Measurements from ENCODE around the gene OR2T4.

Gene OR2T4

DNA sequence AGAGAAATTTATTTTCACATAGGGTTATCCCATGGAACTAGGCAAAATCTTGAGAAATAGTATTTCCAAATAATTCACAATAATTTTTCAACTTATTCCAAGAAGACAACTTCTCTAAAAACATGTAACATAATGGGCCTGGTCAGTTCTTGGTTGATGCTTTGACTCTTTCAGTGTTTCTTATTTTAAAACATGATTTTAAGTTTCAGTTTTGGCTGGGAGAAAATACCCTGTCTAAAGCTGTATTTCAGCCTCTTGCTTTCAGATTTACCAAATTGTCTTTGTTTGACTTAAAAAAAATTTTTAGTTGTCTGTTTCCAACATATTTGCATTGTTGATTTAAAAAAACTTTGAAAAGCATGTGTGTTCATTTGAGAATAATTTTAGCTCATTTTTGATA lies 5.1 kb downstream of the OR2T4 start:
- Histone ChIP-seq H3K27me3 (ENCODE audit: insufficient read depth, poor library complexity, severe bottlenecking) (no peaks in the 10 kb centered on the region), H3K4me3 (replicated peaks; ENCODE audit: insufficient read depth, low read length) (no peak overlapping the region), H3K27ac (replicated peaks) (no peak overlapping the region)
- DNase-seq (ENCODE audit: low read depth in 1 of 2, low spot score in 1 of 2), result no peak
- no peak for TF ChIP-seq CTCF (IDR thresholded peaks at IDR 0.05; ENCODE audit: insufficient read depth, low read length)
- TF ChIP-seq, protein P1, sequence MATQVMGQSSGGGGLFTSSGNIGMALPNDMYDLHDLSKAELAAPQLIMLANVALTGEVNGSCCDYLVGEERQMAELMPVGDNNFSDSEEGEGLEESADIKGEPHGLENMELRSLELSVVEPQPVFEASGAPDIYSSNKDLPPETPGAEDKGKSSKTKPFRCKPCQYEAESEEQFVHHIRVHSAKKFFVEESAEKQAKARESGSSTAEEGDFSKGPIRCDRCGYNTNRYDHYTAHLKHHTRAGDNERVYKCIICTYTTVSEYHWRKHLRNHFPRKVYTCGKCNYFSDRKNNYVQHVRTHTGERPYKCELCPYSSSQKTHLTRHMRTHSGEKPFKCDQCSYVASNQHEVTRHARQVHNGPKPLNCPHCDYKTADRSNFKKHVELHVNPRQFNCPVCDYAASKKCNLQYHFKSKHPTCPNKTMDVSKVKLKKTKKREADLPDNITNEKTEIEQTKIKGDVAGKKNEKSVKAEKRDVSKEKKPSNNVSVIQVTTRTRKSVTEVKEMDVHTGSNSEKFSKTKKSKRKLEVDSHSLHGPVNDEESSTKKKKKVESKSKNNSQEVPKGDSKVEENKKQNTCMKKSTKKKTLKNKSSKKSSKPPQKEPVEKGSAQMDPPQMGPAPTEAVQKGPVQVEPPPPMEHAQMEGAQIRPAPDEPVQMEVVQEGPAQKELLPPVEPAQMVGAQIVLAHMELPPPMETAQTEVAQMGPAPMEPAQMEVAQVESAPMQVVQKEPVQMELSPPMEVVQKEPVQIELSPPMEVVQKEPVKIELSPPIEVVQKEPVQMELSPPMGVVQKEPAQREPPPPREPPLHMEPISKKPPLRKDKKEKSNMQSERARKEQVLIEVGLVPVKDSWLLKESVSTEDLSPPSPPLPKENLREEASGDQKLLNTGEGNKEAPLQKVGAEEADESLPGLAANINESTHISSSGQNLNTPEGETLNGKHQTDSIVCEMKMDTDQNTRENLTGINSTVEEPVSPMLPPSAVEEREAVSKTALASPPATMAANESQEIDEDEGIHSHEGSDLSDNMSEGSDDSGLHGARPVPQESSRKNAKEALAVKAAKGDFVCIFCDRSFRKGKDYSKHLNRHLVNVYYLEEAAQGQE (IDR thresholded peaks at IDR 0.05; ENCODE audit: insufficient replicate concordance, low read depth), result no peak
- TF ChIP-seq SPI1 (IDR thresholded peaks at IDR 0.05; ENCODE audit: borderline replicate concordance, low read depth), result no peak
- TF ChIP-seq POLR2AphosphoS5 (IDR thresholded peaks at IDR 0.05; ENCODE audit: low read depth), result no peak
- no peak for TF ChIP-seq GABPA (IDR thresholded peaks at IDR 0.05; ENCODE audit: low read depth)

GRCh38 chr1:248372394-248372793 lies 10.9 kb downstream of the OR2T4 start:
- no peak for TF ChIP-seq SPI1 (IDR thresholded peaks at IDR 0.05; ENCODE audit: borderline replicate concordance, low read depth)
- Histone ChIP-seq H3K27ac (replicated peaks) (no peak overlapping the region), H3K4me3 (replicated peaks; ENCODE audit: insufficient read depth, low read length) (no peak overlapping the region), H3K27me3 (ENCODE audit: insufficient read depth, poor library complexity, severe bottlenecking) (no peaks in the 10 kb centered on the region)
- DNase-seq (ENCODE audit: low read depth in 1 of 2, low spot score in 1 of 2), result no peak

- no peak overlapping the region for H3K4me3 ChIP-seq (replicated peaks; ENCODE audit: insufficient read depth, low read length)
- no peak for DNase-seq (ENCODE audit: low read depth in 1 of 2, low spot score in 1 of 2)
- TF ChIP-seq POLR2AphosphoS5 (IDR thresholded peaks at IDR 0.05; ENCODE audit: low read depth) (no peak), SPI1 (IDR thresholded peaks at IDR 0.05; ENCODE audit: borderline replicate concordance, low read depth) (no peak), CTCF (IDR thresholded peaks at IDR 0.05; ENCODE audit: insufficient read depth, low read length) (no peak), GABPA (IDR thresholded peaks at IDR 0.05; ENCODE audit: low read depth) (no peak)
- TF ChIP-seq, protein P1 (IDR thresholded peaks at IDR 0.05; ENCODE audit: insufficient replicate concordance, low read depth), result no peak
These were observed 12.3 kb downstream of the OR2T4 start for GRCh38 chr1:248373761-248374160.

GRCh38 chr1:248375446-248375845 lies 14.0 kb downstream of the OR2T4 start, which contains the start of gene OR2T6:
TSS of gene OR2T6 (plus strand) at chr1:248375746. CDS start at chr1:248387609, 11,863 bp downstream.
- no peak for DNase-seq (ENCODE audit: low read depth in 1 of 2, low spot score in 1 of 2)
- no peak within 1 kb of the TSS for H3K4me3 ChIP-seq (replicated peaks; ENCODE audit: insufficient read depth, low read length)
- no peak within 1 kb of the TSS for H3K27ac ChIP-seq (replicated peaks)
- no peaks in the 10 kb centered on the region for H3K27me3 ChIP-seq (ENCODE audit: insufficient read depth, poor library complexity, severe bottlenecking)
- no peak for TF ChIP-seq GABPA (IDR thresholded peaks at IDR 0.05; ENCODE audit: low read depth)
- no peak for TF ChIP-seq CTCF (IDR thresholded peaks at IDR 0.05; ENCODE audit: insufficient read depth, low read length)
- TF ChIP-seq, protein P1 (IDR thresholded peaks at IDR 0.05; ENCODE audit: insufficient replicate concordance, low read depth), result no peak
- no peak for TF ChIP-seq SPI1 (IDR thresholded peaks at IDR 0.05; ENCODE audit: borderline replicate concordance, low read depth)
- TF ChIP-seq POLR2AphosphoS5 (IDR thresholded peaks at IDR 0.05; ENCODE audit: low read depth), result no peak

More at GRCh38 chr1:248373761-248374160, 12.3 kb downstream of the OR2T4 start:
- Histone ChIP-seq H3K27me3 (ENCODE audit: insufficient read depth, poor library complexity, severe bottlenecking) (no peaks in the 10 kb centered on the region), H3K27ac (replicated peaks) (no peak overlapping the region)

Measured in HL-60 (cell line).